ENCODE results near the gene RREB1.

GRCh38 chr6:7073821-7074525 lies 33.8 kb upstream of the RREB1 start:
- TF ChIP-seq CTCF (IDR thresholded peaks at IDR 0.05; ENCODE audit: extremely low read depth in 1 of 2, insufficient read depth in 1 of 2, low read depth in 1 of 2, low read length in 2 of 2) = no peak
- no peak for TF ChIP-seq EZH2 (IDR thresholded peaks at IDR 0.05; ENCODE audit: borderline replicate concordance, low read depth, low read length, severe bottlenecking)
- no peak for TF ChIP-seq POLR2A (IDR thresholded peaks at IDR 0.05; ENCODE audit: low read depth, low read length)
- no peak for TF ChIP-seq JUN (IDR thresholded peaks at IDR 0.05; ENCODE audit: borderline replicate concordance, insufficient read depth, insufficient read length, low read depth)
- TF ChIP-seq, protein P1, sequence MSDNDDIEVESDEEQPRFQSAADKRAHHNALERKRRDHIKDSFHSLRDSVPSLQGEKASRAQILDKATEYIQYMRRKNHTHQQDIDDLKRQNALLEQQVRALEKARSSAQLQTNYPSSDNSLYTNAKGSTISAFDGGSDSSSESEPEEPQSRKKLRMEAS (IDR thresholded peaks at IDR 0.05; ENCODE audit: insufficient read depth, insufficient read length) = no peak
- no peak for TF ChIP-seq POLR2AphosphoS5 (IDR thresholded peaks at IDR 0.05; ENCODE audit: insufficient read depth, low read depth, low read length)
- TF ChIP-seq MYC (IDR thresholded peaks at IDR 0.05; ENCODE audit: low read depth, low read length) = no peak
- no peak for TF ChIP-seq GATA2 (IDR thresholded peaks at IDR 0.05; ENCODE audit: insufficient read depth, insufficient read length, low read depth, low read length)

Data from endothelial cell of umbilical vein (primary cell).